Prostate gland (tissue), 2 donors: Measurements from ENCODE around the gene MRPL16.

Experiments used
- CTCF ChIP-seq, 4 experiments: fragments of 200-600 bp in 2 of 4; fragments of 450-650 bp in 2 of 4; sonication (generic) in 2 of 4; IDR thresholded peaks; 1 replicate in 3 of 4; 2 replicates in 1 of 4; pipeline ENCODE4 v1.5.1; 2016 to 2019; ENCODE audit warnings: antibody characterized with exemption in 4 of 4, mild to moderate bottlenecking in 2 of 4, moderate library complexity in 2 of 4
- POLR2AphosphoS5 ChIP-seq: sonication (generic); formaldehyde crosslinking; IDR thresholded peaks from one replicate; pipeline ENCODE4 v1.6.1; 2017; ENCODE audit warnings: antibody characterized with exemption

DNA sequence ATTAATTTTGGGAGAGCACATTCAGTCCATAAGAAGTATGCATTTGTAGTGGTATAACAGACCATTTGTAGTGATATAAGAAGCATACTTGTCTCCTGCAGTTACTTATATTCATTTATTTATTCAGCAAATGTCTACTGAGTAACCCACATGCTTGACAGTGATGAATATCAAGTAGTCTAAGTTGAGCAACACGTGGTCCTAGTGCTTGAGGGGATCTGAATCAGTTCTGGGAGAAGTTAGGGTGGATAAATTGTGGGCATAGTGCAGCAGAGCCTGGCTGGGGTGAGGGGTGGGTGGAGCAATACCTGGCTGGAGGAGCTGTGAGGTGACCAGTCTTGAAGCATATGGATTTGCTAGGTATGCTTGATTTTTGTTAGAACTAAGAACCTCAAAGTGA, 31.1 kb downstream of the MRPL16 start:
- TF ChIP-seq CTCF (IDR thresholded peaks at IDR 0.05), result no peak
- no peak for TF ChIP-seq POLR2AphosphoS5
